ENCODE measurements around the gene SLC44A3.

The SLC44A3 gene

DNA sequence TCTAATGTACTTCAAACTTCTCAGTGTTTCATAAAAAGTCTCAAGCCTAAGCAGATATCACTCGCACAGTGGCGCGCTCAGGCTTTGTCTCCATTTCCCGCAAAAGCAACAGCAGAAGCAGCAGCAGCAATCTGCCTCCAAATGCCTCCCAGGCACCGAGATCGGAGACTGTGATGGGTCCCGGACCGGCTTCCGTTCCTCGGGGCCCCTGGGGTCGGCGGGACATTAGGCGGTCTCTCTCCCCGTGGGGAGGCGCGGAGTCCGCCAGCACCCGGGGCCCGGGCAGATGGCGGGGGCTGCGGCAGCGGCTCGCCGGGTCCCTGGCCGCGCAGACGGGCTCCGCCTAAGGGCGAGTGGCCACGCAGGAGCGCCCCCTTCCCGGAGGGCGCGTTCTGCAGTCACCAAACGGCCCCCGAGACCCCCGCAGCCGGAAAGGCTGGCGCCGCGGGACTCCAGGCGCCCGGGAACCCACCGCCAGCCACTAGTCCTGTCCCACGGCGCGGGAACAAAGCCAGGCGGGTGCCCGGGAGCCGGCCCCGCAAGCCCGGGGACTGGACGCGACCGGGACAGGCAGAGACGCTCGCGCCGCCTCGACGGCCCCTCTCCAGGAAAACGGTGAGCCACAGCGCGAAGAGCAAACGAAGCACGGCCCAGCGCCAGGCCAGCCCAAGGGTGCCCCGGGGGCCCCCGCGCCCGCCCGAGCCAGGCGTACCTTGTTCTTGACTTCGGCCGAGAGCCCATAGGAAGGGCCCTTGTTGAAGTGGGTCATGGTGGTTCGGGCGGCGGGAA, 106.2 kb downstream of the SLC44A3 start:
- TF ChIP-seq, protein P1, sequence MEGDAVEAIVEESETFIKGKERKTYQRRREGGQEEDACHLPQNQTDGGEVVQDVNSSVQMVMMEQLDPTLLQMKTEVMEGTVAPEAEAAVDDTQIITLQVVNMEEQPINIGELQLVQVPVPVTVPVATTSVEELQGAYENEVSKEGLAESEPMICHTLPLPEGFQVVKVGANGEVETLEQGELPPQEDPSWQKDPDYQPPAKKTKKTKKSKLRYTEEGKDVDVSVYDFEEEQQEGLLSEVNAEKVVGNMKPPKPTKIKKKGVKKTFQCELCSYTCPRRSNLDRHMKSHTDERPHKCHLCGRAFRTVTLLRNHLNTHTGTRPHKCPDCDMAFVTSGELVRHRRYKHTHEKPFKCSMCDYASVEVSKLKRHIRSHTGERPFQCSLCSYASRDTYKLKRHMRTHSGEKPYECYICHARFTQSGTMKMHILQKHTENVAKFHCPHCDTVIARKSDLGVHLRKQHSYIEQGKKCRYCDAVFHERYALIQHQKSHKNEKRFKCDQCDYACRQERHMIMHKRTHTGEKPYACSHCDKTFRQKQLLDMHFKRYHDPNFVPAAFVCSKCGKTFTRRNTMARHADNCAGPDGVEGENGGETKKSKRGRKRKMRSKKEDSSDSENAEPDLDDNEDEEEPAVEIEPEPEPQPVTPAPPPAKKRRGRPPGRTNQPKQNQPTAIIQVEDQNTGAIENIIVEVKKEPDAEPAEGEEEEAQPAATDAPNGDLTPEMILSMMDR (IDR thresholded peaks at IDR 0.05; ENCODE audit: borderline replicate concordance, insufficient read depth, low read depth, low read length): 0 out of 2 replicates have a peak, but pooled peaks have one; percentile 6
- peak overlapping the region; percentile 26 for H3K4me3 ChIP-seq (ENCODE audit: low read depth, low read length)

DNA sequence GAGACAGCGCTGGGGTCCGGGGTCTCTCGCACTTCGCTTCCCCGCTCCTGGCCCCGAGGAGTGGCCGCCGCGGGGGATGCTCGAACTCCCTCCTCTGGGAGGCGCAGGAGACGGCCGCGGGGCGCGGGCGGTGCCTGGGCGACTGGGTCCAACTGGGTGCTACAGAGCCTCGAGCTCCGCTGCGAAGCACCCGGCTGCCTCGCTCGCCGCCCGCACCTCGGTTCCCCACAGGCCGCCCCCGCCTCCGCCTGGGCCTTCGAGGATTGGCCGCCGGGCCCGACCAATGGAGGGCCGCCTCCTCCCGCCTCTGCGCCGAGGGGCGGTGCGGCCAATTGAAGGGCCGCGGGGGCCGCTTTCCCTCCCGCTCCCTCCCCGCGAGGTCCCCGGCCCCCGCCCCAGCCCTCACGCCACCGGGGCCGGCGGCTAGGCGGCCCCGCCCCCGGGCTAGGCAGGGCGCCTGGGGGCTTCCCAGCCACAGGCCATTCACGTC, 106.8 kb downstream of the SLC44A3 start, which contains the start of gene CNN3:
Gene CNN3, minus strand, starts transcription at position 196 of the 490 bp plus-strand sequence. CDS start 216 bp downstream, outside the sequence.
- H3K4me3 ChIP-seq (ENCODE audit: low read depth, low read length): peak within 1 kb of the TSS; percentile 26
- TF ChIP-seq, protein P1 (IDR thresholded peaks at IDR 0.05; ENCODE audit: borderline replicate concordance, insufficient read depth, low read depth, low read length): no peak

DNA sequence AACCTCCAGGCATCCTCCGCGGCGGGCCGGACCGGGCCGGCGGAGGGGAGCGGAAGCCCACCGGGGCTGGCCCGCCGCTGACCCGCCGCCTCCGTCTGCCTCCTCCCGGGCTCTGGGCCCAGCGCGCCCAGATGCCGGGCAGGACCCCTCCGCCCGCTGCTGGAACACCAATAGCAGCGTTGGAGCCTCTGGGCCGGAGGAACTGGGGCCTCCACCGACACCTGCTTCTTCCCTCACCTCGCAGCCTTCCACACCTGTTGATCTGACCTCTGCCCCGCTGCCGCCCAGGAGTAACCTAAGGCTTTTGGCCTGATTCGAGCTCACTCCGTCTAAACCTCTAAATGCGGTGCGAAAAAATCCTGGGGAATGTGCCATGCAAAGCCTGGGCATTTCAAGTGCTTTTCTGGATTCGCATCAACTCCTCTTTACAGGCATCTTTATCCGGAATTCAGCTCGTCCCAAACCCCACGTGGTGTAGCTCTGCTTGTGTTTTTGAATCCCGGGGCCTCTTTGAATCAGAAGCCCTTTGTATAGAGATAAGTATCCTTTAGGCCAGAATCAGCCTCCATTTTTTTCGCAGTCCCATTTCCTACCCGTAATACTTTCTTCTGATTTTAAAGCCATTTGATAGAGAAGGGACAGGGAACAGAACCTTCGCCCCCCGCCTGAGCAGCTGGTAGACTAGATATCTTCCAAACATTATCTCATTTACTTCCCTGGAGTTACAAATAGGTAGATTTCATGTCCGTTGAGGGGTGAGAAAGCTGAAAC, 107.4 kb downstream of the SLC44A3 start:
- H3K4me3 ChIP-seq (ENCODE audit: low read depth, low read length): no peak overlapping the region
- TF ChIP-seq, protein P1 (IDR thresholded peaks at IDR 0.05; ENCODE audit: borderline replicate concordance, insufficient read depth, low read depth, low read length): no peak

DNA sequence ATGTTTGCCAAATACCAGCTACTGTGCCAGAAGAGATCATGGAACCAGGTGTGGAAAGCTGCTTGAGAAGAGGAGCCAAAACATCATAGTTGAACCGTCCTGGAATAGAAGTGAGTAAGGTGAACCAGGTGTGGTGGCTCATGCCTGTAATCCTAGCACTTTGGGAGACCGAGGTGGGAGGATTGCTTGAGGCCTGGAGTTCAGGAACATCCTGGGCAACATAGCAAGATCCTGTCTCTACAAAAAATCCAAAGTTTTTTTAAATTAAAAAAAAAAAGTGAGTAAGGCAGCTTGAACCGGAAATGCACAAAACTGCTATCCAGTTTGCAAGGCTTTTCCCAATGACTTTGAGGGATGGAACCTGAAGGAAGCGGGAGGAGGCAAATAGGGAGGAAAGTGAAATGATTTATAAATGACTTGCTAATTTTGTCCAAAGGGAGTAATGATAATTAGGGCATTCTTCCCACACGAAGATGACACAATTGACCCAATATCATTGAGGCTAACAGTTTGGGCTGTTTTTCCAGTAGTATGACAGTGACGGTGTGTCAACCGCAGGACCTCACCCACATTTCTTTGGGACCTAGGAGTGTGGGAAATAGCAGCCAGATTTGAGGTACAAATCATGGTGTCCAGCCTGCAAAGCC, 108.3 kb downstream of the SLC44A3 start:
- TF ChIP-seq, protein P1 (IDR thresholded peaks at IDR 0.05; ENCODE audit: borderline replicate concordance, insufficient read depth, low read depth, low read length): no peak
- H3K4me3 ChIP-seq (ENCODE audit: low read depth, low read length): no peak overlapping the region

DNA sequence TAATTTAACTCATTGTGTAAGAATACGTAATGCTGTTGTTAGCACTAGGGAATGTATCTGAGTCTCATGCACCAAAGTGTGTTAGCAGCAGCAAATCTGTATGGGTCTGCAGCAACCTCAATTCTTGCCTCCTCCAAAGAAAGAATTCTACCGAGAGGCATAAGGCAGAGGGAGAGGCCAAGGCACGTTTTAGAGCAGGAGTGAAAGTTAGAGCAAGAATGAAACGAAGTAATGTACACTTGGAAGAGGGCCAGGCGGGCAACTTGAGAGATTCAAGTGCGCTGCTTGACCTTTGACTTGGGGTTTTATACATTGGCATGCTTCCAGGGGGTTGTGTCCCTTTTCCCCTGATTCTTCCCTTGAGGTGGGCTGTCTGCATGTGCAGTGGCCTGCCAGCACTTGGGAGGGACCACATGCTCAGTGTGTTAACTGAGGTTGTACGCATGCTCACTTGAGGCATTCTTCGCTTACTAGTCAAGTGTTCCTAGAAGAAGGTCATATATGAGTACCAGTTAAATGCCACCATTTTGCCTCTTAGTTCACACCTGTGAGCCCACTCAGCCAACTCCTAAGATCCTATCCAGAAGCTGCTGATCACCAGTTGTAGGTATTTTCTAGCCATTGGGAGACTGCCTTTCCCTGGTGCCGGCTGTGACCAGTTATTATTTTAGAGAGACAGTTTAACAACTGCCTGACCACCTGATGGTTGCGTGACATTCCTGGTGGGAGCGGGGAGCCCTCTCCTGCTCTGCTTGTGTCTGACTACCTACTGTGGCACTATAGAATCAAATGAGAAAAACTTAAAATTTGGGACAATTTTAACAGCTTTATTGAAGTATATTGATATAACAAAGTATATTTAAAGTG, 109.4 kb downstream of the SLC44A3 start:
- no peak overlapping the region for H3K4me3 ChIP-seq (ENCODE audit: low read depth, low read length)
- TF ChIP-seq, protein P1 (IDR thresholded peaks at IDR 0.05; ENCODE audit: borderline replicate concordance, insufficient read depth, low read depth, low read length): no peak

DNA sequence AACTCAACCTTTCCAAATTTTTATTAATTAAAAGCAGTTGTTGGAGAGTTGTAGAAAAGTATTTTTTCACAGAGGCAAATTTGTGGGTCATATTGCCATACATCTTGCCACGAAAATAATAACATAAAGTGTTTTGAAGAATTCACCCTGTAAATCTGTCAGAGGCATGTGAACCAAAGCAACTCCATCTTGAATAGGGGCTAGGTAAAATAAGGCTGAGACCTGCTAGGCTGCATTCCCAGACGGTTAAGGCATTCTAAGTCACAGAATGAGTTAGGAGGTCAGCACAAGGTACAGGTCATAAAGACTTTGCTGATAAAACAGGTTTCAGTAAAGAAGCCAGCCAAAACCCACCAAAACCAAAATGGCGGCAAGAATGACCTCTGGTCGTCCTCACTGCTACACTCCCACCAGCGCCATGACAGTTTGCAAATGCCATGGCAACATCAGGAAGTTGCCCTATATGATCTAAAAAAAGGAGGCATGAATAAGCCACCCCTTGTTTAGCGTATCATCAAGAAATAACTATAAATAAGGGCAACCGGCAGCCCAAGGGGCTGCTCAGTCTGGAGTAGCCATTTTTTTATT, 111.2 kb downstream of the SLC44A3 start:
- TF ChIP-seq, protein P1 (IDR thresholded peaks at IDR 0.05; ENCODE audit: borderline replicate concordance, insufficient read depth, low read depth, low read length): no peak

More for the DNA sequence above, 111.2 kb downstream of the SLC44A3 start:
- H3K4me3 ChIP-seq (ENCODE audit: low read depth, low read length): no peak overlapping the region

Measured in GM12875 (cell line).